GM13976 (cell line): ENCODE measurements around the gene FBLN2.

Source experiments
- DNase-seq: peaks from one replicate; pipeline ENCODE4 v3.0.0; 2012; ENCODE audit warnings: low spot score
- in situ Hi-C: fragments of 300-500 bp; cut with MboI; formaldehyde crosslinking; loops from one replicate; pipeline ENCODE4 v1.12.0; 2022; ENCODE audit warnings: low sequenced_read_pairs, mixed read lengths, inconsistent platforms; ENCODE audit not compliant: unreplicated experiment
- TF ChIP-seq, protein P1 (sequence below): IDR thresholded peaks from 2 replicates; pipeline ENCODE4 v1.5.1; 2012; ENCODE audit warnings: borderline replicate concordance, mild to moderate bottlenecking; ENCODE audit not compliant: insufficient read depth; ENCODE audit errors: extremely low read depth, missing control alignments, control extremely low read depth

FBLN2 gene

DNA sequence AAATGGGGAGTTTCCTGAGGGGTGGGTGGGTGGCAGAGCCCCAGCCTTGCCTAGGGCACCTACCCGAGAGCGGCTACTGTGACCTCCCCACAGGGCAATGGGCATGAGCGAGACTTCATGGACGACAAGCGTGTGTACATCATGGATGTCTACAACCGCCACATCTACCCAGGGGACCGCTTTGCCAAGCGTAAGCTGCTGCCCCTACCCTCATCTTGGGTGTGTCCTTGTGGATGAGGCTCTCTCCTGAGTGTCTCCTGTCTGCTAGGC lies 46.2 kb upstream of the FBLN2 start:
- no peak for DNase-seq
- TF ChIP-seq, protein P1, sequence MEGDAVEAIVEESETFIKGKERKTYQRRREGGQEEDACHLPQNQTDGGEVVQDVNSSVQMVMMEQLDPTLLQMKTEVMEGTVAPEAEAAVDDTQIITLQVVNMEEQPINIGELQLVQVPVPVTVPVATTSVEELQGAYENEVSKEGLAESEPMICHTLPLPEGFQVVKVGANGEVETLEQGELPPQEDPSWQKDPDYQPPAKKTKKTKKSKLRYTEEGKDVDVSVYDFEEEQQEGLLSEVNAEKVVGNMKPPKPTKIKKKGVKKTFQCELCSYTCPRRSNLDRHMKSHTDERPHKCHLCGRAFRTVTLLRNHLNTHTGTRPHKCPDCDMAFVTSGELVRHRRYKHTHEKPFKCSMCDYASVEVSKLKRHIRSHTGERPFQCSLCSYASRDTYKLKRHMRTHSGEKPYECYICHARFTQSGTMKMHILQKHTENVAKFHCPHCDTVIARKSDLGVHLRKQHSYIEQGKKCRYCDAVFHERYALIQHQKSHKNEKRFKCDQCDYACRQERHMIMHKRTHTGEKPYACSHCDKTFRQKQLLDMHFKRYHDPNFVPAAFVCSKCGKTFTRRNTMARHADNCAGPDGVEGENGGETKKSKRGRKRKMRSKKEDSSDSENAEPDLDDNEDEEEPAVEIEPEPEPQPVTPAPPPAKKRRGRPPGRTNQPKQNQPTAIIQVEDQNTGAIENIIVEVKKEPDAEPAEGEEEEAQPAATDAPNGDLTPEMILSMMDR: no peak
- in situ Hi-C loops: loop anchor here (5.0 kb wide), 1 partner anchor 145 kb away; no protein-coding TSS in a partner anchor

DNA sequence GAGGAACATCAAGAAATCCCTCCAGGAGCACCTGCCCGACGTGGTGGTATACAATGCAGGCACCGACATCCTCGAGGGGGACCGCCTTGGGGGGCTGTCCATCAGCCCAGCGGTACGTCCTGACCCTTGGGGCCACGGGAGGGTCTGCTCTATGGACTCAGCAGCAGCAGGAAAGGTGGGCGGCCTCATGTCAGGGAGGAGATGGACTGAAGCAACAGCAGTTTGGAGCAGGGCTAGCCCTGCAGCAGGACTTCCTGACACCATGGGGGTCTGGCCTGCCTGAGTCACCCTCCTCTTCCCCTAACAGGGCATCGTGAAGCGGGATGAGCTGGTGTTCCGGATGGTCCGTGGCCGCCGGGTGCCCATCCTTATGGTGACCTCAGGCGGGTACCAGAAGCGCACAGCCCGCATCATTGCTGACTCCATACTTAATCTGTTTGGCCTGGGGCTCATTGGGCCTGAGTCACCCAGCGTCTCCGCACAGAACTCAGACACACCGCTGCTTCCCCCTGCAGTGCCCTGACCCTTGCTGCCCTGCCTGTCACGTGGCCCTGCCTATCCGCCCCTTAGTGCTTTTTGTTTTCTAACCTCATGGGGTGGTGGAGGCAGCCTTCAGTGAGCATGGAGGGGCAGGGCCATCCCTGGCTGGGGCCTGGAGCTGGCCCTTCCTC lies 44.6 kb upstream of the FBLN2 start:
- DNase-seq: no peak
- in situ Hi-C loops: loop anchor here (5.0 kb wide), 1 partner anchor 143 kb away; no protein-coding TSS in a partner anchor

DNA sequence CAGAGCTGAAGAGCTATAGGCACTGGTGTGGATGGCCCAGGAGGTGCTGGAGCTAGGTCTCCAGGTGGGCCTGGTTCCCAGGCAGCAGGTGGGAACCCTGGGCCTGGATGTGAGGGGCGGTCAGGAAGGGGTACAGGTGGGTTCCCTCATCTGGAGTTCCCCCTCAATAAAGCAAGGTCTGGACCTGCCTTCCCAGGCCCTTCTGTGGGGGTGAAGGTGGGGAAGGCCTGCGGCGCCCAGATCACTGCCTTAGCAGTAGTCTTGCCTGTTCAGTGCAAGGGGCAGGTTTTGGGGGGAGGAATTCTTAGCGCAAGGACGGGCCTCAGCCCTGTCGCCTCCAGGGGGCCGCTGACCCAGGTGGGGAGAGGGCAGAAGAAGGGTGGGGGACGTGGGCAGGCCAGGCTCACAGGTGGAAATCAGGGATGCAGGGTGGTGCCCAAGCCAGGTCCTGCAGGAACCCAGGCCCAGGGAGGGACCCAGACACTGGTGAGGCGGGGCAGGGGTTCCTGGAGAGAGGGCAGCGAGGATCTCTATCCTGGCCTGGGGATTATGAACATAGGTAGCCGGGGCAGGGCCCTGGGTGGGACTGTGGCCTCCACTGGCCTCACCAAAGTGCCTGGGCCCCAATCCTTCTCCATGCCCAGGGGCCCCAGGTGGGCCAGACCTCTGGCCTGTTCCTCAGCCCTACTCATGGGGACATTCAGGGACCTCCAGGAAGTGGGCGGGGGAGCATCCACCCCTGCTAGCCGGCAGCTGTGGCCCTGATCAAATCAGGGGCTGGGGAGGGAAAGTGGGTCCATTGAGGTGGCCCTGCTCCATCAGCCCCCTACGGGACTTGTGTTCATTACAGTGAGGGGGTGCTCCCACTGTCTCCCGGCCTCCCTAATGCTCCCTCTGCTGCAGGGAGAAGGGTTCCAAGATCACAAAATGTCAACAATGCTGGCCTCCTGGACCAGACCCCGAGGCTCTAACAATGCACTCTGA lies 43.5 kb upstream of the FBLN2 start:
- no peak for DNase-seq
- TF ChIP-seq, protein P1: no peak
- in situ Hi-C loops: no loop called here

More for the DNA sequence above, 44.6 kb upstream of the FBLN2 start:
- TF ChIP-seq, protein P1: no peak

- in situ Hi-C loops: no loop called here
- no peak for DNase-seq
- TF ChIP-seq, protein P1: no peak
Measured at GRCh38 chr3:13506239-13506638, 42.7 kb upstream of the FBLN2 start.

DNA sequence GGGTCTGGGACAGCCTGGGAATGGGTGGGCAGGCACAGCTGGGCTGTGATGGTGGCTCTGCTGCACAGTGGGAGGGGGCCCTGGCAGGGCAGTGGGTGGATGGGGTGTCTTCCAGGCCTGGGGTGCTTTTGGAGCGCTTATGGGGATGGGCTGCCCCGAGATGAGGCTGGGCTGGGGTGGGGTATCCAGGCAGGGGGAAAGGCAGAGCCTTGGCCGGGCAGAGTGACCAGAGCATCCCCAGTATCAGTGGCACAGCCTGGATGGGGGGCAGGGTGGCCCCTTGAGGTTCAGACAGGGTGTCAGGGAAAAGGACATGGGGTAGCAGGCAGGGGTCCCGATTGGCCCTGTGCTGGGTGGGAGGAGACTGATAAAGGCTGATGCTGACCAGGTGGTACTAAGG lies 42.2 kb upstream of the FBLN2 start:
- in situ Hi-C loops: no loop called here
- no peak for DNase-seq
- TF ChIP-seq, protein P1: no peak

DNA sequence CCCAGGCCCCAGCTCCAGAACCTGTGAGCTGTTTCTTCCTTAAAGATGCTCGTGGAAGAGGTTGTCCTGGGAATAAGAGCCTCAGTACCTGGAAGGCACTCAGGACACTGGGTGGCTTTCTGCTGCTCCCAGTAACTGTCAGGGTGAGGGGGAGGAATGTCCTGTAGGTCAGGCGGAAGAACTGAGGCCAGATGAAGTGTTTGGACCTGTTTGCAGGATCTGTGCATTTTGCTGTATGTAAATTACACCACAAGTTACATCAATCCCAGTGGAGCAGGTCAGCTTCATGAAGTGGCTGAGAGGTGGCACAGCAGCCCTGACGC lies 41.7 kb upstream of the FBLN2 start:
- DNase-seq: no peak
- in situ Hi-C loops: no loop called here
- TF ChIP-seq, protein P1: no peak
